ENCODE data around the gene ALDH1B1.

ALDH1B1 gene

DNA sequence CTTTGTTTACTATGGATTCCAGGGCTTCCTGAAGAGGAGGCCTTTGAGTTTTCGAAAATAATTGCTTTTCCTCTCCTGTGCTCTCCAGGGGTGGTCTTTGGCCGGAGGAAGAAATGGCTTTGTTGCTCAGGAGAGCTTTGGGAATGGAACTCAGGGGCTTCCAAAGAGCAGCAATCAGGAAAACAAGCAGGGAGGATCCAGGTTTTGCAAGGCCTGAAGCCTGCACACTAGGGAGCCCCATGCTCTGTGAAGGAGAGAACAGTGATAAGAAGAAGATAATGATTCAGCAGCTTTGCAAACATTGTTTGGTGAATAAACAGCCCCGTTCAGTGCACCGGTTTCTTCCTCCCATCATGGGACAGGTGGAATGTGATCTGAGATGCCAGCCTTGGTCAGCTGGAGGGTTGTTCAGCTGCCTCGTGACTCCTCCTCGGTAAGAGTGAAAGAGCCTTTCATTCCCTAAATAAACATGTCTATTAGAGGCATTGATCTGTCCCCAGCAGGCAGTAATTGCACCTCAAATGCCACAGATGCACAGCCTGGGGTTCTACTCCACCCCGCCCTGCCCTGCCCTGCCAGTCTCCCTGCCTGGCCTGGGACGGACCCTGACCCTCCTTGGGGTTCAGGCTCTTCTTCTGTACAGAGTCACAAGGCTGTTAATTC, 11.5 kb upstream of the ALDH1B1 start:
- H3K79me2 ChIP-seq: no peaks in the 10 kb centered on the region
- TF ChIP-seq, protein P1, sequence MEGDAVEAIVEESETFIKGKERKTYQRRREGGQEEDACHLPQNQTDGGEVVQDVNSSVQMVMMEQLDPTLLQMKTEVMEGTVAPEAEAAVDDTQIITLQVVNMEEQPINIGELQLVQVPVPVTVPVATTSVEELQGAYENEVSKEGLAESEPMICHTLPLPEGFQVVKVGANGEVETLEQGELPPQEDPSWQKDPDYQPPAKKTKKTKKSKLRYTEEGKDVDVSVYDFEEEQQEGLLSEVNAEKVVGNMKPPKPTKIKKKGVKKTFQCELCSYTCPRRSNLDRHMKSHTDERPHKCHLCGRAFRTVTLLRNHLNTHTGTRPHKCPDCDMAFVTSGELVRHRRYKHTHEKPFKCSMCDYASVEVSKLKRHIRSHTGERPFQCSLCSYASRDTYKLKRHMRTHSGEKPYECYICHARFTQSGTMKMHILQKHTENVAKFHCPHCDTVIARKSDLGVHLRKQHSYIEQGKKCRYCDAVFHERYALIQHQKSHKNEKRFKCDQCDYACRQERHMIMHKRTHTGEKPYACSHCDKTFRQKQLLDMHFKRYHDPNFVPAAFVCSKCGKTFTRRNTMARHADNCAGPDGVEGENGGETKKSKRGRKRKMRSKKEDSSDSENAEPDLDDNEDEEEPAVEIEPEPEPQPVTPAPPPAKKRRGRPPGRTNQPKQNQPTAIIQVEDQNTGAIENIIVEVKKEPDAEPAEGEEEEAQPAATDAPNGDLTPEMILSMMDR (IDR thresholded peaks at IDR 0.05): no peak
- no peak overlapping the region for H3K4me3 ChIP-seq (ENCODE audit: low read depth, low read length)
- peak overlapping the region; percentile 32 for H3K27ac ChIP-seq
- H3K4me1 ChIP-seq: peaks cover 6% of the 10 kb centered on the region
- no peaks in the 10 kb centered on the region for H3K27me3 ChIP-seq (ENCODE audit: control insufficient read depth, insufficient read depth, low read length)
- peak overlapping the region; percentile 83 for H2AFZ ChIP-seq
- no peaks in the 10 kb centered on the region for H3K9me3 ChIP-seq (ENCODE audit: control insufficient read depth, low read length)
- no peak overlapping the region for H3K4me2 ChIP-seq (ENCODE audit: low read length)
- H3K9ac ChIP-seq: no peak overlapping the region
- no peaks in the 10 kb centered on the region for H3K36me3 ChIP-seq (ENCODE audit: control insufficient read depth, insufficient read depth, low read length)

DNA sequence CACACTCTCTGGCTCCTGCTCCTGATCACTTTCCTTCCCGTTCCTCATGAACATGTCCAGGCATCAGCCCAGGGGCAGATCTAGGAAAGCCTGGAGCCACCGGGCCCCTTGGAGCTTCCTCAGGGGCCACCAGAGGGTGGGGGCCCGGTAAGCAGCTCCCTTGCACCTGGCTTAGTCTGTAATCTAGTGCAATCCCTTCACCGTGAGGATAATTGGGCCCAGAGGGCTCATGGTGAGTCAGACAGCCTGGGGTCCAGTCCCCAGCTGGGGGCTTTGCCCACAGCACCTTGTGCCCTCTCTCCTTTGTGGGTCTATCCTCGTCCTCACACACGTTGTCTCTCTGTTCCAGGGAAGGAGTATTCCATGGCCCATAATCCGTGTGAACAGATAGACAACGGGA, 10.4 kb upstream of the ALDH1B1 start:
- Histone ChIP-seq H3K4me1 (peaks cover 6% of the 10 kb centered on the region), H3K9ac (no peak overlapping the region), H3K4me3 (ENCODE audit: low read depth, low read length) (no peak overlapping the region), H3K27ac (no peak overlapping the region), H3K27me3 (ENCODE audit: control insufficient read depth, insufficient read depth, low read length) (no peaks in the 10 kb centered on the region), H3K79me2 (no peaks in the 10 kb centered on the region), H3K9me3 (ENCODE audit: control insufficient read depth, low read length) (no peaks in the 10 kb centered on the region), H2AFZ (no peak overlapping the region), H3K36me3 (ENCODE audit: control insufficient read depth, insufficient read depth, low read length) (no peaks in the 10 kb centered on the region), H3K4me2 (ENCODE audit: low read length) (no peak overlapping the region)
- TF ChIP-seq, protein P1 (IDR thresholded peaks at IDR 0.05): no peak

DNA sequence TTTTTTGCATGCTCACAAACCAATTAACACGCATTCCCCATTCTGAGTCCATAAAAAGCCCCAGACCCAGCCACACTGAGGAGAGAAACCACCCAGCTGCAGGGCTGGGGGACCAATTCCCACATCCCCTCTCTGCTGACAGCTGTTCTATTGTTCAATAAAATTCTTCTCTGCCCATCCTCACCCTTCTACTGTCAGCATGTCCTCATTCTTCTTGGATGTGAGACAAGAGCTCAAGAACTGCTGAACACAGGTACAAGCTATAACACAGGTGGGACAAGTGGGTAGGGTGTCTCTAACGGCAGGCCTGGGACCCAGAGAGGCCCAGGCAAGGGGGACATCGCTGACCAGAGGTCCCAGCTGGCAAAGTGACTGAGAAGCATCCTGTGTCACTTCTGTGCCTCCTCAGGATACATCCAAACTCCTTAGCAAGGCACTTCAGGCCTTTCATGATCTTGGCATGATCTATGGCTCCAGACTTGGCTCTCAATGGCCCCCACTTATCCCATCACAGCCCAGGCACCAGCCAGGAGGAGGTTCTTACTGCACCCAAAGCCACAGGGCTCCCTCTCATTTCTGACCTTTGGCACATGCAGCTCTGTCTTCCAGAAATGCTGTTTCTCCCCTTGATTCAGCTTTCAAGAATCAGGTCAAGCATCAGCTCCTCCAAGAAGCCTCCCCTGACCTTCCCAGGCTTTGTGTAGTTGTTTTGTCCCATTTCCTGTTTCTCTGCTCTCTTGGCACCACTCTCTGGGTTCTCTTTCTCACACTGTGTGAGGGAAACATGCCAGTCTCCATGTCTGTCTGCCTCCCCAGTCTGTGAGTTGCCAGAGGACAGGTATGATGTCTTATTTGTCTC, 7.3 kb upstream of the ALDH1B1 start:
- Histone ChIP-seq H3K27me3 (ENCODE audit: control insufficient read depth, insufficient read depth, low read length) (no peaks in the 10 kb centered on the region), H3K79me2 (no peaks in the 10 kb centered on the region), H3K36me3 (ENCODE audit: control insufficient read depth, insufficient read depth, low read length) (no peaks in the 10 kb centered on the region), H2AFZ (no peak overlapping the region), H3K9me3 (ENCODE audit: control insufficient read depth, low read length) (no peaks in the 10 kb centered on the region), H3K27ac (no peak overlapping the region), H3K4me3 (ENCODE audit: low read depth, low read length) (no peak overlapping the region), H3K9ac (no peak overlapping the region), H3K4me2 (ENCODE audit: low read length) (no peak overlapping the region), H3K4me1 (peaks cover 6% of the 10 kb centered on the region)
- TF ChIP-seq, protein P1 (IDR thresholded peaks at IDR 0.05): no peak

DNA sequence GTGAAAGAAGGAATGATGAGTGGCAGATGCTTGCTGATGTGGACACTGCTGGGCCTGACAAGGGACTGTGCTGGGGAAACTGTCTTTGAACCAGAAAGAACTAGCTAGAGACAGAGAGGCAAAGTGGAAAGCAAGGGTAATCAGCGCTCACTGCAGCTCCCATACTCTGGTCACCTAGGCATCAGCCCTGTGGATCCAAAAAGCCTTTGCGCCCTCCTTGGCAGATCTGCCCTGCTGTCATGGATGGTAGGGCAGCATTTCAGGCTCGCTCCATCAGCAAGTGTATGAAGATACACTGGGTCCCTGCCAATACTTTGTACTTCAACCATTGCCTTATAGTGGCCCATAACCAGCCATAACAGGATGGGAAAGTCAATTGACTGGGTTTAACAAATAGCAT, 6.6 kb upstream of the ALDH1B1 start:
- Histone ChIP-seq H3K79me2 (no peaks in the 10 kb centered on the region), H3K9ac (no peak overlapping the region), H2AFZ (no peak overlapping the region), H3K36me3 (ENCODE audit: control insufficient read depth, insufficient read depth, low read length) (no peaks in the 10 kb centered on the region), H3K9me3 (ENCODE audit: control insufficient read depth, low read length) (no peaks in the 10 kb centered on the region), H3K4me2 (ENCODE audit: low read length) (no peak overlapping the region), H3K27me3 (ENCODE audit: control insufficient read depth, insufficient read depth, low read length) (no peaks in the 10 kb centered on the region), H3K4me1 (no peaks in the 10 kb centered on the region), H3K4me3 (ENCODE audit: low read depth, low read length) (no peak overlapping the region), H3K27ac (no peak overlapping the region)
- TF ChIP-seq, protein P1 (IDR thresholded peaks at IDR 0.05): no peak

All from parathyroid adenoma (tissue), 2 donors.